Measurements from ENCODE around the gene HRH2.
"Not testable (repeated sequence)": the region's sequence is repeated elsewhere in the genome, so short reads cannot be mapped to it uniquely, and the experiment has no call there.

HRH2 gene

DNA sequence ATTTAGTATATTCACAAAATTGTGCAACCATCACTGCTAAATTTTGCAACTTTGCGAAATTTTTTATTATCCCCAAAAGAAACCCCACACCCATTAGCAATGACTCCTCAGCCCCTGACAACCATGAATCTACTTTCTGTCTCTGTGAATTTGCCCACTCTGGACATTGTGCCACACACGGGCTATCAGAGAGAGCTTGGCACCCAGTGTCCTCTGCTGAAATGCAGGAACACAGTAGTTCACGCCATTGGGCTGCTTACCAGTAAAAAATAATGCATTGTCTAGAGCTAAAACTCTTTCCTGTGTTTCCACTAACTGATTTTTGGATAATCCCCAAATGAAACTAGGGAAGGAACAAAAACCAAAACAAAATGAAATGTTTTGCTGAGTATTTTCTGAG is 60.0 kb downstream of the HRH2 start:
- DNase-seq: no peak

GRCh38 chr5:175718401-175719108 is 60.7 kb downstream of the HRH2 start:
- peak; percentile 76 for DNase-seq

GRCh38 chr5:175719109-175719432 is 61.2 kb downstream of the HRH2 start:
- not testable (repeated sequence) for DNase-seq

GRCh38 chr5:175724314-175725275 is 66.7 kb downstream of the HRH2 start:
- DNase-seq: no peak

DNA sequence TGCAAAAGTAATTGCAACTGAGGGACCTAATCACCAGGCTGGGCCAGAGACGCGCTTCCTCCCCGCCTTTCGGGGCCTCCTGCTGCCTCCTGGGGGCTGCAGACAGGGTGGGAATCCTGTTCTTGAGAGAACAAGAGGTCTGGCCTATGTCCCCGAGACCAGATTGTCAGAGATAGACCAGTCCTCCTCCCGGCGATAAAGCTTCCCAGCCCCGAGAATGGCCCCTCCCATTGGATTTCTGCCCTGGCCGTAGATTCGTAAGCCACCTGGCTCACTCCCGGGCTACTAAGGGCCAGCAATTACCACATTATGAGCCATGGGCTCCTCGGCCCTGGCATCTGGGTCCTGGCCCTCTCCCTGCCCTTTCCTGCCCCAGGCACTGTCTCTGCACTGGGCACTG is 70.4 kb downstream of the HRH2 start:
- no peak for DNase-seq

- no peak for DNase-seq
These were observed 71.3 kb downstream of the HRH2 start for GRCh38 chr5:175728885-175729828.

GRCh38 chr5:175729829-175730277 is 72.0 kb downstream of the HRH2 start:
- DNase-seq: peak; percentile 93

GRCh38 chr5:175731172-175731571 is 73.3 kb downstream of the HRH2 start:
- DNase-seq: no peak

DNA sequence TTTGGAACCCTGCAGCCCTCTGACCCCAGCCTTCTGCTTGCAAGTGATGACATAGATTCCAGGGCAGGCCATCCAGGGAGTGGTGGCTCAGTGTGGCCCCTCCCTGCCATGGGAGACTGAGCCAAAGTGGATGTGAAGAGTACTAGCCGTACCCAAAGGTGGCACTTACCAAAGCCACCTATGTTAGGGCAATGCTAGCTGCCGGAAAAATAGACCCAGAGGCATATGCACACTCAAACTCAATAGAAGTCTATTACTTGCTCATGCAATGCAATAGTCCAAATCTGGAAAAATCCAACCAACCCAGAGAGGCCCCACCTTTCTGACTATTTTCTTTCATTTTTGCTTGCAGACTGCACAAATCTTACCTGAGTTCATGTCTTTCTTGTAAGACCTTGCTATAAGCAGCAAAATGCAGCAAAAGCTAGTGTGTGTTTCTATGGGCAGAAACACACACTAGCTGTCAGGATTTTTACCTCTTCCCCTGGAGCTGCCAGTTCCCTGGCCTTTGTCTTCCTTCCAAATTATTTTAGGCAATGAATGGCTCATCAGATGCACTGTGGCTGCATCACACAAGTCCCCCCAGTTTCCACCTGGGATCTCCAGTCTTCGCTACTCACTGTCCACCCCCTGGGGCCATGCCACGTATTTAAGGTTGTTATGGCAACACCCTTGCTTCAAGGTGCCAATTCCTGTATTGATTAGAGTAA is 74.0 kb downstream of the HRH2 start:
- no peak for DNase-seq

DNA sequence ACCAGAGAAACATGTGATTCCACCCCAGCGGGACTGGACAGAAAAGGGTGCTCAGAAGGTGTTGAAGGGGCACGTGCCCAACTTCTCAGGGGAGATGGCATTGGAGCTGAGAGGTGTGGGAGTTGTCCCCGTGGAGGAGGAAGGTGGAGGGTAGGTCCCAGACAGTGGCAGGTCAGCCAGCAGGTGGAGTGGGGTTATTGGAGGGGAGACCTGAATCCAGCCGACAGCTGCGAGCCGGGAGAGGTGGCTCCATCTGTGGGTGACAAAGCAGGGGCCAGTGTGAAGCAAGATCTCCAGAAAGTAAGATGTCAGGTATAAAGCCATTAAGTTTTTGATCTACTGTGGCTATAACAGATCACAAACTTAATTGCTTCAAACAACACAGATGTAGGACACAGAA is 75.1 kb downstream of the HRH2 start:
- DNase-seq: no peak

DNA sequence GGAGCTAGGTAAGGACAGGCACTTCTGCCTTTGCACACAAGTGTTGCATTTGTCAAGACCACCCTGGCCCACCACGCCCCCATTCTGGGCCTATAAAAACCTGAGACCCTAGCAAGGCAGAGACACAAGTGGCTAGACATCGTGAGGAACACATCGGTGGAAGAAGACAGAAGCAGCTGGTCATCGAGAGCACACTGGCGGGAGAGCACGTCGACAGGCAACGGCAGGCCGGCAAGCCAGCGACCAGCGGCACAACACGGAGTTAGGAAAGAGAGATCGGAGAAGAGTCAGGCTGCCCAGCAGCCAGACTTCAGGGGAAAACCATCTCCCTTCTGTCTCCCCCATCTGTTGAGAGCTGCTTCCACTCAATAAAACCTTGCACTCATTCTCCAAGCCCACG is 76.1 kb downstream of the HRH2 start:
- DNase-seq: no peak

- no peak for DNase-seq
These were observed 76.6 kb downstream of the HRH2 start for GRCh38 chr5:175734501-175734900.

DNA sequence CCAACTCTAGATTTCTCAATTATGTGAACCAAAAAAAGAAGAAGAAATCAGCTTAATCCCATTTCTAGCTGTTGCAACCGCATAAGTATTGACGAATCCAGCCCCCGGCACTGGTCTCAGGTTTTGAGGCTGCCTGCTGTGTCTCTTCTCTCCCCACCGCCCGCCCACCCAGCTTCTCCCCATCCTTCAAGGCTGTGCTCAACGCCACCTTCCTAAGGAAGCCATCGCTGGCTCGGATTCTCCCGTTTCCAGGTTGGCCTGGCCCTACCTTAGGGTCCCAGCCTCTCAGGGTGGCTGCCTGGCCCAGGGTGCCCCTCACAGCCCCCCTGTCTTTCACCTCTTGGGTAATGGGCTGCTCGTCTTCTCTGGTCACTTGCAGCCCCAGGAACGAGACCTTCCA is 77.8 kb downstream of the HRH2 start:
- no peak for DNase-seq

DNA sequence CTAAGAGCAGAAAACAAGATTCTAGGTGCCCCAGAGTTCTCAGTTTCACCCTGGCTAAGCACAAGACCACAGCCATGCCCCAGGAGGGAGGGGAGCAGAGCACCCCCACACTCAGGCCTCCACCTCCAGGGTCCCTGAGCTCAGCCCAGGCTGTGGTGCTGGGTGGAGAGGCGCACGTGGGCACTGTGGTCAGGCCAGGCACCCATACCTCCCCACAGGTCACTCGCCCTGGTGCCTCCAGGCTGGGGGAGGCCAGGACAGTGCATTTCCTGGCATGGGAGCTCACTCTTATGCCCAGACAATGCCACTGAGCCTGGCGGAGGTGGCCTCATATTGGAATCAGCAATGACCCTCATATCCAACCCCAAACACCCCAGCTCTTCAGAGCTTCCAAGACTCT is 78.8 kb downstream of the HRH2 start:
- DNase-seq: no peak

DNA sequence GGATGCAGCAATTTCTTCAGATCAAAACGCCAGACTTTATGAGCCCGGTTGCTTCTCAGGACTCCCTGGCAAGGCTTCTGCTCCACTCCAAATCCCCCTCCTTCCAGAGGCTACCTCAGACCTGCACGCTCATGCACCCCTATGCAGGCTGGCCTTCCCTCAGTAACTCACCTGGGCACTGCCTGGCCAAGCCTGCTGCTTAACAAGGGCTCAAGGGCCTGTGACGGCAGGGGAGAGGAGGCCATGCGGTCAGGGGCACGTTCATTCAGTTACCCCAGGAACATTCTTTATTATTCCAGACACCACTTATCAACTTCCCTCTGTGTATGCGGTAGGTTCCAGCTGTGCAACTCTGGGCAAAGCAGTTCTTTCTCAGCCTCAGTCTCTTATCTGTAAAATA is 79.6 kb downstream of the HRH2 start:
- DNase-seq: no peak

DNA sequence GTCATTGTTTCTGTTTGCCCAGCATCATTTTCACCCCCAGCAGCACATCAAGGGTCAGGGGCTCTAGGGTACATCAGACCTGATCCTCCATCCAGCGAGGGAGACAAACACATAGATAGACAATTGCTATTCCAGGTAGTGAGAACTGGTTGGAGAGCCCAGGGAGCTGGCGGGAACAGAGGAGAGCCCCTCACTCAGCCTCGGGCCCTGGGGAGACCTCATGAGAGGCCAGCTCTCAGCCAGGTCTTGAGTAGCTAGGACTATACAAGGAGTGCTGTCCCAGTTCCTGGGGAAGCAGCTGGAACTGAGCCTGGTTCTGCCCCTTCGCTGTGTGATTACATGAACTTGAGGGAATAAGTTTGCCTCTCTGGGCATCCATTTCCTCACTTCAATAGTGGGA is 80.3 kb downstream of the HRH2 start:
- no peak for DNase-seq

- no peak for DNase-seq
These were observed 80.8 kb downstream of the HRH2 start for GRCh38 chr5:175738602-175739133.

DNA sequence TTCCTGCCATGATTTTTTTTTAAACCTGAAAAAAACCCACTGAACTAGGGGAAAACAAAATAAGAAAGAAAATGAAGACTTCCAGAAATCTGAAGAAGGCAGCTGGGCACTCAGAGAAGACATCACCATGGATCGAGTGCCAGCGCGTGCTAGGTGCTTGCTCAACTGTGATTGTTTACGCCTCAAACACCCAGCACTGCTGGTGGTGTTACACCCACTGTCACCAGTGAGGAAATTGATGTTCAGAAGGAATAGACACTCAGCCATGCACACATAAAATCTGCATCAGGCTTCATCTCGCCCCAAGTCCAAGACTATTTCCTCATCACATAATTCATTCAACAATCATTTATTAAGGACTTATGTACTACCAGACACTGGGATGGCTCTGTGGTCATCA is 82.1 kb downstream of the HRH2 start:
- no peak for DNase-seq

GRCh38 chr5:175741556-175741955 is 83.7 kb downstream of the HRH2 start:
- no peak for DNase-seq

- DNase-seq: no peak
These were observed 84.6 kb downstream of the HRH2 start for GRCh38 chr5:175742290-175742994.

DNA sequence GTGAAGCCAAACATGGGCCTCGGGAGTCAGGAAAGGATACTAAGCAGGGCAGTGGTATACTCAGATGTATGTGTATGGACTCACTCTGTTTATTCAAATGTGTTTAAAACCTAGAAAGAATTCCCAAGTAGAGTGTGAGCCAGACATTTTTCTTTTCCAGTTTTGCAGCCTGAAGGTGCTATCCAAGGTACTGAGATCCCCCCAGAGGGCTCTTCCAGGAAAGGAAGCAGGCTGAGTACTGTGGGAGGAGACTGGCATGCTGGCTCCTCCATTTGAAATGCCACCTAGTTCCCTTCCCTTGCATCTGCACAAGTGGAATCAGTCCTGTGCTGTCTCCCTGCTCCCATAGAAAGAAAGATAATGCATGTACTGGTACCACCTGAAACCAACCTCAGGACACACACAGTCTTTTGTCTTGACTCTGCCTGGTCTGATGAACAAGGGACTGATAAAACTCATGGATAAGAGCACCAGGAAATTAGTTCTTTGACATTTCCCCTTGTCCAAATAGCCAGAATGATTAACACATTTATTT is 85.9 kb downstream of the HRH2 start:
- no peak for DNase-seq

All from activated naive CD4-positive, alpha-beta T cell treated with Interleukin-2 at 50 U/mL for 16 hours (primary cell).